Measurements from ENCODE around the gene TM4SF1.

The TM4SF1 gene

DNA sequence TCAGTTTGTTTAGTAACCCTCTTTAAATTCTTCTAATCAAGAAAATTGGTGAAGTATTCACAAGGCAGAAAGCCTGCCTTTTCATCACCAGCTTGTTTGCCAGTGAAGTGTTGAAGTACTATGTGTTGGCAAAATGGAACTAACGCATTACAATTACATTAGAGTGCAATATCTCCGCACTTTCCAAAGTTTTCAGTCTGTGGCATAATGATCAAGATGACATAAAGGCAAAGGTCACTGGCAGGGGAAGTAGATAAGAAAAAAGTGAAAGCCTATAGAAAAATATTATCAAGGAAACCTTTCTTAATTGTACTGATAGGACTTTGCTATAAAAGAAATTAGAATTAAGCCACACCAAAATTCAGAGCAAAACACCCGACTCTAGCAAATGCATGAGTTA lies 25.0 kb upstream of the TM4SF1 start:
- no peak for FAIRE-seq
- TF ChIP-seq POLR2A (IDR thresholded peaks at IDR 0.05; ENCODE audit: low read depth, low read length), result no peak
- no peak for DNase-seq (ENCODE audit: insufficient read length, low spot score)

DNA sequence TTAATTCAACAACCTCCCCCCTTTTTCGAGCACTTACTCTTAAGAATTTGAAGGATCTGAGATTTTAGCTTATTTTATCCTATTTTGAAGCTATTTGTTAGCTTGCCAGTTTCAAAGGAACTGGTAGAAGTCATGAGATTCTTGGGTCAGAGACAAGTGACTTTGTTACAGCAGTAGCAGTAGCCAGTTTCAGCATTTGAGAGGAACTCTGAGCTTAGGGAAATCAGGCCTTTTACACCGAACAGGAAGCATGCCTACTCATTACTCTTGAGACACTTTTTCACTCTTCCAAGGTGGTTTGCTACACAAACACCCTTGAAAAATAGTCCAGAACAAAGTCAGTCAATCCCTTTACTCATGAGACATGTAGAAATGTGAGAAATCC lies 24.5 kb upstream of the TM4SF1 start:
- no peak for TF ChIP-seq POLR2A (IDR thresholded peaks at IDR 0.05; ENCODE audit: low read depth, low read length)
- FAIRE-seq (no peak), DNase-seq (ENCODE audit: insufficient read length, low spot score) (no peak)

GRCh38 chr3:149401212-149401925 lies 23.9 kb upstream of the TM4SF1 start:
- DNase-seq (ENCODE audit: insufficient read length, low spot score) (no peak), FAIRE-seq (peak; percentile 78)
- no peak for TF ChIP-seq POLR2A (IDR thresholded peaks at IDR 0.05; ENCODE audit: low read depth, low read length)

- no peak for FAIRE-seq
- DNase-seq (ENCODE audit: insufficient read length, low spot score), result no peak
- TF ChIP-seq POLR2A (IDR thresholded peaks at IDR 0.05; ENCODE audit: low read depth, low read length), result no peak
Measured at GRCh38 chr3:149400645-149401044, 23.2 kb upstream of the TM4SF1 start.

- no peak for DNase-seq (ENCODE audit: insufficient read length, low spot score)
- FAIRE-seq, result no peak
- no peak for TF ChIP-seq POLR2A (IDR thresholded peaks at IDR 0.05; ENCODE audit: low read depth, low read length)
Measured at GRCh38 chr3:149398296-149398695, 20.8 kb upstream of the TM4SF1 start.

DNA sequence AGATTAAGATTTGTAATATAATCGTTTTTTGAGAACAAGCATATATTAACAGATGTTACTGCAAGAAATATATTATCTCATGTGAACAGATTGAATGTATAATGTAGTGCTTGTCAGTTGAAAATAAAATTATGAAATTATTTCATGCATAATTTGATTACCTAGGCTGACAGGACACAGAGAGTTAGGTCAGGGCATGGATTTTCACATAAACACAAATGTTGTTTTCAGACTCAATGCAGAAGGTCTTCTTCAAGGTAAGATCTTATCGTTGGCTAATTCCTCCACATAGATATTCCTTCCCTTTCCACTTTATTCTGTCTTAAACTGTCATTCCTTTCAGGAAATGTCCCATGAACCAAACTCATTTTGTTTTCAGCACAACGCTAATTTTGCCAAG lies 20.1 kb upstream of the TM4SF1 start:
- DNase-seq (ENCODE audit: insufficient read length, low spot score) (no peak), FAIRE-seq (no peak)
- TF ChIP-seq POLR2A (IDR thresholded peaks at IDR 0.05; ENCODE audit: low read depth, low read length), result no peak

GRCh38 chr3:149396476-149396875 lies 19.0 kb upstream of the TM4SF1 start:
- TF ChIP-seq POLR2A (IDR thresholded peaks at IDR 0.05; ENCODE audit: low read depth, low read length), result no peak
- FAIRE-seq (no peak), DNase-seq (ENCODE audit: insufficient read length, low spot score) (no peak)

DNA sequence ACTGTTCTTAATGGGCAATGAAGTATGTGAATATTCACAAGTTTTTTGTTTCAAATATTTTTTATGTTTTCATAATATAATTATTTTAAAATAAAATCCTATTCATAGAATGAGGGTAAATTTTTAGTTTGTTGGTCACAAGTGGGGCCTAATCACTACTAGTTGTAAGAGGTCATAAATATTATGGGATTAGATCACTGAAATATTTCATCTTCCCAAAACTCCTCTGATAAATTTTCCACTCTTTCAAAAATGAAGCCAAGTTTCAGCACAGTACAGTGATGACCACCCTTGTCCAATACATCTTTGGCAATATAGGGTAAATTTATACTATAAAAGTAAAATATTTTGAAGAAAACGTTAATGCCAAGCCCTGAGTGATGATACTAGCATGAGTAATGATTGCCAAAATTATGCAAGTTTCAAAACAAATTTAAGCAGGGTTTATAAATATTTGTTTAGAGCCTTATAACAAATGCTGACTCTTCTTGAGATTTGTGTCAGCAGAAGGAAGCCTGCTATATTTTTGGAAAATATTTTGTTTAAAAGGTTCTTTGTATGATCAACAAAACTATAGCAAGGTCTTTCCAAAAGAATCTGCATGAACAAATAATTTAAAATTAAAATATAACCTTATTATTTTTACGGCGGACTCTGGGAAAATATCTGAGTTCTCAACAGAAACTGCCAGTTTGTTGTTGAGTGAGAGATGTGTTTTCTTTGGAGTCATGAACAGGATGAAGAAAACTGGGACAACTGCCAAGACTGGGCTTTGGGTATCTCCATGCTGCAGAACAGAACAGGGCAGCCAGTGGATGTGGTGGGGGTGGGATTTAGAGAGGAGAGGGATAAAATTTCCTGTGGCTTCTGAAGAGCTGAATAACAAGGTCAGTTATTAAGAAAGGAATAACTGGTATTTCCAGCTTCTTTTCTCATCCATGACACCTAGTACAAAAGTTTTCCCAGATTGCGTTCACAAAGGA lies 17.9 kb upstream of the TM4SF1 start:
- TF ChIP-seq POLR2A (IDR thresholded peaks at IDR 0.05; ENCODE audit: low read depth, low read length), result no peak
- DNase-seq (ENCODE audit: insufficient read length, low spot score) (no peak), FAIRE-seq (no peak)

- no peak for DNase-seq (ENCODE audit: insufficient read length, low spot score)
- TF ChIP-seq POLR2A (IDR thresholded peaks at IDR 0.05; ENCODE audit: low read depth, low read length), result no peak
- FAIRE-seq, result peak; percentile 85
Measured at GRCh38 chr3:149393345-149394160, 16.1 kb upstream of the TM4SF1 start.

DNA sequence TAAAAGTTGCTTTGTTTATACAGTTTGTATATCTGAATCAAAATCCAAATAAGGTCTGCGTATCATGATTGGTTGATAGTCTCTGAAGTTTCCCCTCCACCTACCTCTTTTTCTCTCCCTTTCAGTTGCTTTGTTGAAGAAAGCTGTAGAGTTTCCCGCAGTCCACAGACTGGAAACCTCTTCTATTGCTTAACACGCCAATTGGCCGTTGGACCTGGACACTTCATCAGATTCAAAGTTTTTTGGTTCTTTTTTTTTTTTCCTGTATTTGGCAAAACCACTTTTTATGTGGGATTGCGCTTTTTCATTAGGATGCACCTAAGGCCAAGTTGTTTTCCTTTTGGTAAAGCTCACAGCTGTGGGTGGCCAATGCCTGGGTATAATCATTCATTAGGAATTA lies 14.5 kb upstream of the TM4SF1 start:
- DNase-seq (ENCODE audit: insufficient read length, low spot score) (no peak), FAIRE-seq (no peak)
- TF ChIP-seq POLR2A (IDR thresholded peaks at IDR 0.05; ENCODE audit: low read depth, low read length), result no peak

DNA sequence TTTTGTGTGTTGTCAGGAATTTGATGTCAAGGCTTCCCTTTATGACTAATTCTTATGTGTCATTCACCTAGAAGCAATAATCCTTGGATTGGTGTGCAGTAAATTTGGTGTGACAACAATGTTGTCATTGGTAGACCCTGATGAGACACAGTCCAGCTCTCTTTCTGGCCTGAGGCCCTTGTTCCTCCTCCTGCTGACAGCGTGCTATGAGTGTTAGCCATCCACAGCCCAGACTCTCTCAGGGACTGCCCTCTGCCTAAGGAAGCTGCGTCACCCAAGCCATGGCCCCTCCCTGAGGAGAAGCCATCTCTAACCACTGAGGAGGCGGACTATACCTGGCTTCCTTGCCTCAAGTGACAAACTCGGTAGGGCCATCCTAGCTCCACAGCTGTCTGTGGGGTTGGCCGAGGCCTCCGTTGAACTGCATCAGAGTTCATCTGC lies 13.3 kb upstream of the TM4SF1 start:
- DNase-seq (ENCODE audit: insufficient read length, low spot score) (no peak), FAIRE-seq (no peak)
- no peak for TF ChIP-seq POLR2A (IDR thresholded peaks at IDR 0.05; ENCODE audit: low read depth, low read length)

GRCh38 chr3:149390294-149390693 lies 12.8 kb upstream of the TM4SF1 start:
- FAIRE-seq (no peak), DNase-seq (ENCODE audit: insufficient read length, low spot score) (no peak)
- no peak for TF ChIP-seq POLR2A (IDR thresholded peaks at IDR 0.05; ENCODE audit: low read depth, low read length)

GRCh38 chr3:149388531-149389417 lies 11.3 kb upstream of the TM4SF1 start:
- TF ChIP-seq POLR2A (IDR thresholded peaks at IDR 0.05; ENCODE audit: low read depth, low read length), result no peak
- no peak for DNase-seq (ENCODE audit: insufficient read length, low spot score)

More at GRCh38 chr3:149388531-149389417, 11.3 kb upstream of the TM4SF1 start:
- FAIRE-seq, result no peak

Measured in H54 (cell line).